H9 (cell line): Measurements from ENCODE around the gene SHMT2. TPM values are rescaled to one million over a fixed set of nuclear protein-coding genes. Genes with fewer than 3 reads are reported as not detected.

ENCODE experiments used
- DNase-seq: peaks from one replicate; pipeline ENCODE4 v3.0.0-alpha.2; 2017
- H2AFZ ChIP-seq: one replicate; pipeline ENCODE4 v1.6.1; 2013; ENCODE audit warnings: mild to moderate bottlenecking, low read length, control low read depth, moderate library complexity
- H2AK5ac ChIP-seq: 2 replicates; pipeline ENCODE4 v1.6.1; 2013; ENCODE audit warnings: low read length, control low read depth, mixed read lengths; ENCODE audit not compliant: insufficient read length
- H2BK120ac ChIP-seq: one replicate; pipeline ENCODE4 v1.6.1; 2013; ENCODE audit warnings: low read depth, mild to moderate bottlenecking, low read length, control low read depth, inconsistent platforms; ENCODE audit not compliant: poor library complexity, severe bottlenecking
- H2BK12ac ChIP-seq: 2 replicates; pipeline ENCODE4 v1.6.1; 2013; ENCODE audit warnings: low read length, control low read depth, mixed read lengths, low read depth; ENCODE audit not compliant: insufficient read length
- H2BK15ac ChIP-seq: 2 replicates; pipeline ENCODE4 v1.6.1; 2013; ENCODE audit warnings: low read depth, low read length, control low read depth
- H2BK20ac ChIP-seq: one replicate; pipeline ENCODE4 v1.6.1; 2013; ENCODE audit warnings: low read depth, mild to moderate bottlenecking, low read length, control low read depth, inconsistent platforms; ENCODE audit not compliant: poor library complexity, severe bottlenecking
- H2BK5ac ChIP-seq: 2 replicates; pipeline ENCODE4 v1.6.1; 2013; ENCODE audit warnings: low read length, control low read depth, mixed read lengths; ENCODE audit not compliant: insufficient read length
- H3K14ac ChIP-seq: 2 replicates; pipeline ENCODE4 v1.6.1; 2013; ENCODE audit warnings: low read length, control low read depth; ENCODE audit not compliant: insufficient read depth
- H3K18ac ChIP-seq: 2 replicates; pipeline ENCODE4 v1.6.1; 2013; ENCODE audit warnings: low read depth, mild to moderate bottlenecking, mixed read lengths, low read length, control low read depth; ENCODE audit not compliant: insufficient read length
- H3K23ac ChIP-seq: 2 replicates; pipeline ENCODE4 v1.6.1; 2013; ENCODE audit warnings: low read length, control low read depth, mixed read lengths, low read depth; ENCODE audit not compliant: insufficient read length
- H3K23me2 ChIP-seq: 2 replicates; pipeline ENCODE4 v1.6.1; 2013; ENCODE audit warnings: low read depth, mild to moderate bottlenecking, mixed read lengths, low read length, control low read depth; ENCODE audit not compliant: insufficient read length, poor library complexity, severe bottlenecking
- H3K27ac ChIP-seq: 2 replicates; pipeline ENCODE4 v1.5.1; 2013; ENCODE audit warnings: low read length, control low read depth, mixed read lengths, low read depth; ENCODE audit not compliant: insufficient read length
- H3K27me3 ChIP-seq: 2 replicates; pipeline ENCODE4 v1.6.1; 2013; ENCODE audit warnings: low read length, control low read depth, inconsistent platforms; ENCODE audit not compliant: insufficient read depth
- H3K4ac ChIP-seq: 2 replicates; pipeline ENCODE4 v1.6.1; 2013; ENCODE audit warnings: low read depth, mild to moderate bottlenecking, control low read depth, inconsistent platforms, low read length, moderate library complexity
- H3K4me1 ChIP-seq: 2 replicates; pipeline ENCODE4 v1.6.1; 2013; ENCODE audit warnings: low read length, control low read depth, inconsistent platforms; ENCODE audit not compliant: insufficient read depth
- H3K4me2 ChIP-seq: 2 replicates; pipeline ENCODE4 v1.6.1; 2013; ENCODE audit warnings: low read length, control low read depth, mixed read lengths; ENCODE audit not compliant: insufficient read length, insufficient read depth
- H3K56ac ChIP-seq: 2 replicates; pipeline ENCODE4 v1.6.1; 2013; ENCODE audit warnings: low read depth, mild to moderate bottlenecking, mixed read lengths, low read length, control low read depth; ENCODE audit not compliant: insufficient read length
- H3K79me1 ChIP-seq: 2 replicates; pipeline ENCODE4 v1.6.1; 2013; ENCODE audit warnings: low read depth, mild to moderate bottlenecking, moderate library complexity, low read length, control low read depth, inconsistent platforms; ENCODE audit not compliant: insufficient read depth, poor library complexity, severe bottlenecking
- H3K79me2 ChIP-seq: 2 replicates; pipeline ENCODE4 v1.6.1; 2013; ENCODE audit warnings: low read length, control low read depth, inconsistent platforms; ENCODE audit not compliant: insufficient read depth
- H3K9ac ChIP-seq: 2 replicates; pipeline ENCODE4 v1.6.1; 2013; ENCODE audit warnings: low read length, control low read depth, mixed read lengths; ENCODE audit not compliant: insufficient read length; ENCODE audit errors: extremely low read depth
- H3K9me3 ChIP-seq: one replicate; pipeline ENCODE4 v1.6.1; 2013; ENCODE audit warnings: low read depth, low read length, inconsistent platforms; ENCODE audit not compliant: control insufficient read depth
- H3T11ph ChIP-seq: one replicate; pipeline ENCODE4 v1.6.1; 2013; ENCODE audit warnings: mild to moderate bottlenecking, low read length, control low read depth, inconsistent platforms
- H4K20me1 ChIP-seq: one replicate; pipeline ENCODE4 v1.6.1; 2013; ENCODE audit not compliant: control insufficient read depth, insufficient read length, insufficient read depth
- H4K5ac ChIP-seq: 2 replicates; pipeline ENCODE4 v1.6.1; 2013; ENCODE audit warnings: low read depth, mild to moderate bottlenecking, mixed read lengths, low read length, control low read depth; ENCODE audit not compliant: insufficient read length
- H4K8ac ChIP-seq: replicated peaks from 2 replicates; pipeline ENCODE4 v1.6.1; 2013; ENCODE audit warnings: low read length, control low read depth, mixed read lengths, low read depth; ENCODE audit not compliant: insufficient read length
- H4K91ac ChIP-seq: 2 replicates; pipeline ENCODE4 v1.6.1; 2013; ENCODE audit warnings: low read depth, mild to moderate bottlenecking, moderate library complexity, mixed read lengths, low read length, control low read depth; ENCODE audit not compliant: insufficient read length
- H3K27ac Mint-ChIP-seq, 3 experiments: 2 replicates in 2 of 3; 3 replicates in 1 of 3; pipeline ENCODE4 v1.8.0; 2020 to 2021; ENCODE audit warnings: mixed read lengths in 3 of 3, mild to moderate bottlenecking in 1 of 3, moderate library complexity in 1 of 3
- H3K27me3 Mint-ChIP-seq: 2 replicates; pipeline ENCODE4 v1.8.0; 2021; ENCODE audit warnings: low read depth, mild to moderate bottlenecking, moderate library complexity, mixed read lengths
- H3K36me3 Mint-ChIP-seq, 3 experiments: 2 replicates in 2 of 3; 3 replicates in 1 of 3; pipeline ENCODE4 v1.8.0; 2020 to 2021; ENCODE audit warnings: low read depth in 3 of 3, mixed read lengths in 3 of 3; ENCODE audit not compliant: insufficient read depth in 1 of 3
- H3K4me1 Mint-ChIP-seq, 2 experiments: 2 replicates each; pipeline ENCODE4 v1.8.0; 2020; ENCODE audit warnings: mixed read lengths in 2 of 2
- H3K4me3 Mint-ChIP-seq, 2 experiments: 2 replicates in 1 of 2; 3 replicates in 1 of 2; pipeline ENCODE4 v1.8.0; 2020 to 2021; ENCODE audit warnings: mild to moderate bottlenecking in 2 of 2, mixed read lengths in 2 of 2, moderate library complexity in 1 of 2
- H3K9me3 Mint-ChIP-seq, 2 experiments: 2 replicates in 1 of 2; 3 replicates in 1 of 2; pipeline ENCODE4 v1.8.0; 2020; ENCODE audit warnings: mild to moderate bottlenecking in 2 of 2, mixed read lengths in 2 of 2, moderate library complexity in 1 of 2
- WGBS: extraction: QIAGEN DNeasy Blood & Tissue Kit; methylation state at CpG from one replicate; pipeline ENCODE4 v1.1.7; 2013; ENCODE audit warnings: missing lambda C conversion rate, low lambda C conversion rate, mixed read lengths; ENCODE audit not compliant: insufficient read length; ENCODE audit errors: extremely low coverage; 5-methylcytosine and 5-hydroxymethylcytosine counted together
- total RNA-seq: library from RNA; stranded (reverse); gene quantifications from 2 replicates; pipeline ENCODE4 v1.2.1, GENCODE V29; 2021
- TF ChIP-seq, protein P1 (sequence below): fragments of 200-600 bp; sonication (generic); conservative IDR thresholded peaks from 3 replicates; pipeline ENCODE4 v1.8.0; 2021; ENCODE audit warnings: antibody characterized with exemption, mild to moderate bottlenecking

SHMT2 gene
- total RNA-seq, 1 experiment from 2014 or later = 260 TPM

GRCh38 chr12:57234233-57234570 is 4.7 kb downstream of the SHMT2 start:
- Histone ChIP-seq H3K18ac (no peak overlapping the region), H2BK5ac (no peak overlapping the region), H2BK15ac (no peak overlapping the region), H3K79me2 (peaks cover 5% of the 10 kb centered on the region; the same call in 1 of the 2 replicates), H3T11ph (no peak overlapping the region), H3K23ac (no peak overlapping the region), H2BK12ac (no peak overlapping the region), H3K14ac (no peak overlapping the region), H4K8ac (no peak overlapping the region), H3K79me1 (peaks cover 5% of the 10 kb centered on the region), H2AFZ (no peak overlapping the region), H2BK120ac (no peak overlapping the region), H4K91ac (no peak overlapping the region), H4K20me1 (peaks cover 4% of the 10 kb centered on the region), H3K27ac (no peak overlapping the region), H2AK5ac (no peak overlapping the region), H3K56ac (no peak overlapping the region), H3K4ac (no peak overlapping the region), H3K27me3 (peaks cover 25% of the 10 kb centered on the region; the same call in 1 of the 2 replicates), H4K5ac (no peak overlapping the region), H3K9ac (no peak overlapping the region), H3K4me1 (no peaks in the 10 kb centered on the region; the same call in 1 of the 2 replicates), H2BK20ac (no peak overlapping the region), H3K9me3 (no peaks in the 10 kb centered on the region), H3K4me2 (no peak overlapping the region), H3K23me2 (peaks cover 23% of the 10 kb centered on the region)
- Mint-ChIP-seq H3K4me1 (peaks cover 44 to 58% of the 10 kb centered on the region in 2 experiments), H3K36me3 (peaks cover 45 to 52% (median 47%) of the 10 kb centered on the region in 3 experiments), H3K9me3 (no peaks in the 10 kb centered on the region), H3K27me3 (peaks cover 49% of the 10 kb centered on the region), H3K27ac (no peak overlapping the region; a peak in 1 of 7 replicates), H3K4me3 (peak overlapping the region in 1 of 2 experiments; percentile 9; a peak in 1 of 5 replicates)
- DNase-seq = no peak
- TF ChIP-seq, protein P1, sequence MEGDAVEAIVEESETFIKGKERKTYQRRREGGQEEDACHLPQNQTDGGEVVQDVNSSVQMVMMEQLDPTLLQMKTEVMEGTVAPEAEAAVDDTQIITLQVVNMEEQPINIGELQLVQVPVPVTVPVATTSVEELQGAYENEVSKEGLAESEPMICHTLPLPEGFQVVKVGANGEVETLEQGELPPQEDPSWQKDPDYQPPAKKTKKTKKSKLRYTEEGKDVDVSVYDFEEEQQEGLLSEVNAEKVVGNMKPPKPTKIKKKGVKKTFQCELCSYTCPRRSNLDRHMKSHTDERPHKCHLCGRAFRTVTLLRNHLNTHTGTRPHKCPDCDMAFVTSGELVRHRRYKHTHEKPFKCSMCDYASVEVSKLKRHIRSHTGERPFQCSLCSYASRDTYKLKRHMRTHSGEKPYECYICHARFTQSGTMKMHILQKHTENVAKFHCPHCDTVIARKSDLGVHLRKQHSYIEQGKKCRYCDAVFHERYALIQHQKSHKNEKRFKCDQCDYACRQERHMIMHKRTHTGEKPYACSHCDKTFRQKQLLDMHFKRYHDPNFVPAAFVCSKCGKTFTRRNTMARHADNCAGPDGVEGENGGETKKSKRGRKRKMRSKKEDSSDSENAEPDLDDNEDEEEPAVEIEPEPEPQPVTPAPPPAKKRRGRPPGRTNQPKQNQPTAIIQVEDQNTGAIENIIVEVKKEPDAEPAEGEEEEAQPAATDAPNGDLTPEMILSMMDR = no peak
- WGBS = no CpG with 5 or more reads among the region's 3 CpGs
